Naive thymus-derived CD4-positive, alpha-beta T cell (primary cell): ENCODE data around the gene SCYGR1. TPM values are rescaled to one million over a fixed set of nuclear protein-coding genes. Genes with fewer than 3 reads are reported as not detected.
"Not testable (repeated sequence)": the region's sequence is repeated elsewhere in the genome, so short reads cannot be mapped to it uniquely, and the experiment has no call there.

Experiments used
- ATAC-seq: fragments of 150-1000 bp; cut with Tn5 transposase; 2 replicates; pipeline ENCODE4 v1.10.0; 2021; ENCODE audit warnings: mild to moderate bottlenecking, moderate library complexity
- CTCF ChIA-PET: fragments of 350-600 bp; sonication (Branson Sonifier 250); formaldehyde crosslinking; loops from one replicate; lab custom pipeline; 2021; ENCODE audit warnings: antibody characterized with exemption; lab: Charles Lee
- POLR2A ChIA-PET: fragments of 350-600 bp; sonication (Branson Sonifier 250); formaldehyde crosslinking; loops from one replicate; lab custom pipeline; 2021; ENCODE audit warnings: antibody characterized with exemption, inconsistent platforms; lab: Charles Lee
- DNase-seq, 9 donors: peaks; one replicate each; pipeline versions ENCODE4 v3.0.0 to v3.0.0-alpha.2; 2020 to 2022; ENCODE audit warnings: mixed read lengths in 1 of 9
- H3K27ac ChIP-seq: one replicate; pipeline ENCODE4 v1.7.0; 2013; ENCODE audit warnings: mild to moderate bottlenecking, low read depth, low read length, moderate library complexity
- H3K27me3 ChIP-seq, 2 donors: one replicate each; pipeline ENCODE4 v1.7.0; 2013; ENCODE audit warnings: low read length in 2 of 2, mild to moderate bottlenecking in 2 of 2, moderate library complexity in 2 of 2; ENCODE audit not compliant: control insufficient read depth in 2 of 2, insufficient read depth in 2 of 2
- H3K36me3 ChIP-seq, 3 experiments: 1 replicate in 2 of 3; 2 replicates in 1 of 3; pipeline ENCODE4 v1.7.0; 2013; ENCODE audit warnings: low read length in 3 of 3, mild to moderate bottlenecking in 3 of 3, moderate library complexity in 1 of 3; ENCODE audit not compliant: insufficient read depth in 3 of 3, control insufficient read depth in 2 of 3
- H3K4me1 ChIP-seq, 2 donors: one replicate each; pipeline ENCODE4 v1.7.0; 2013; ENCODE audit warnings: low read length in 2 of 2, mild to moderate bottlenecking in 2 of 2, moderate library complexity in 1 of 2; ENCODE audit not compliant: control insufficient read depth in 2 of 2, insufficient read depth in 2 of 2
- H3K4me3 ChIP-seq: 2 replicates; pipeline ENCODE4 v1.7.0; 2013; ENCODE audit warnings: mild to moderate bottlenecking, low read length
- H3K9me3 ChIP-seq, 3 experiments: 1 replicate in 2 of 3; 2 replicates in 1 of 3; pipeline ENCODE4 v1.7.0; 2013; ENCODE audit warnings: low read length in 3 of 3; ENCODE audit not compliant: control insufficient read depth in 2 of 3
- H3K27ac Mint-ChIP-seq, 9 donors: one replicate each; pipeline ENCODE4 v1.8.0; 2020 to 2022; ENCODE audit warnings: mixed read lengths in 9 of 9, mild to moderate bottlenecking in 8 of 9, moderate library complexity in 5 of 9, inconsistent platforms in 2 of 9
- H3K27me3 Mint-ChIP-seq, 5 donors: one replicate each; pipeline ENCODE4 v1.8.0; 2021 to 2022; ENCODE audit warnings: mixed read lengths in 5 of 5, mild to moderate bottlenecking in 1 of 5
- H3K36me3 Mint-ChIP-seq, 5 donors: one replicate each; pipeline ENCODE4 v1.8.0; 2020 to 2022; ENCODE audit warnings: mixed read lengths in 5 of 5, mild to moderate bottlenecking in 3 of 5, inconsistent platforms in 1 of 5
- H3K4me1 Mint-ChIP-seq, 7 donors: one replicate each; pipeline ENCODE4 v1.8.0; 2020 to 2022; ENCODE audit warnings: mixed read lengths in 7 of 7, mild to moderate bottlenecking in 3 of 7, inconsistent platforms in 1 of 7
- H3K4me3 Mint-ChIP-seq, 10 donors: one replicate each; pipeline ENCODE4 v1.8.0; 2020 to 2022; ENCODE audit warnings: mild to moderate bottlenecking in 10 of 10, mixed read lengths in 10 of 10, moderate library complexity in 6 of 10, inconsistent platforms in 2 of 10
- H3K9me3 Mint-ChIP-seq, 11 donors: one replicate each; pipeline ENCODE4 v1.8.0; 2020 to 2022; ENCODE audit warnings: mixed read lengths in 11 of 11, mild to moderate bottlenecking in 4 of 11, inconsistent platforms in 1 of 11, moderate library complexity in 1 of 11
- intact Hi-C, 2 donors: fragments of 100-400 bp; cut with micrococcal nuclease; formaldehyde crosslinking; loops; one replicate each; pipeline ENCODE4 v1.15.1; 2023
- polyA plus RNA-seq, 2 donors: library from polyadenylated mRNA; unstranded; fragments of 300-500 nt; fragmentation: Illumina TruSeq; gene quantifications; one replicate each; pipeline ENCODE4 v1.2.3, GENCODE V29; 2021
- total RNA-seq, 6 experiments: library from RNA in 5 of 6; stranded (reverse) in 5 of 6; gene quantifications; 1 replicate in 5 of 6; 2 replicates in 1 of 6; pipeline ENCODE4 v1.2.3 and lab custom pipeline; 2021 to 2026

The SCYGR1 gene
- total and polyA plus RNA-seq, 7 experiments from 2014 or later = not detected

GRCh38 chr2:227386630-227387029, 1.1 kb downstream of the SCYGR1 start:
- H3K27ac Mint-ChIP-seq = no peak overlapping the region
- H3K27me3 ChIP-seq = no peaks in the 10 kb centered on the region
- no peak for DNase-seq
- CTCF ChIA-PET = no interaction called here
- H3K4me3 Mint-ChIP-seq = no peak overlapping the region
- no peaks in the 10 kb centered on the region for H3K36me3 ChIP-seq
- peaks cover 0 to 3% (median 0%) of the 10 kb centered on the region in 11 donors for H3K9me3 Mint-ChIP-seq
- peaks cover 0 to 10% (median 0%) of the 10 kb centered on the region in 7 donors for H3K4me1 Mint-ChIP-seq
- no peak overlapping the region for H3K27ac ChIP-seq
- POLR2A ChIA-PET = no interaction called here
- peaks cover 0 to 3% (median 0%) of the 10 kb centered on the region in 5 donors for H3K27me3 Mint-ChIP-seq
- H3K4me1 ChIP-seq = no peaks in the 10 kb centered on the region
- H3K4me3 ChIP-seq = no peak overlapping the region
- H3K9me3 ChIP-seq = no peaks in the 10 kb centered on the region
- intact Hi-C loops = no loop called here
- no peak for ATAC-seq
- no peaks in the 10 kb centered on the region for H3K36me3 Mint-ChIP-seq

DNA sequence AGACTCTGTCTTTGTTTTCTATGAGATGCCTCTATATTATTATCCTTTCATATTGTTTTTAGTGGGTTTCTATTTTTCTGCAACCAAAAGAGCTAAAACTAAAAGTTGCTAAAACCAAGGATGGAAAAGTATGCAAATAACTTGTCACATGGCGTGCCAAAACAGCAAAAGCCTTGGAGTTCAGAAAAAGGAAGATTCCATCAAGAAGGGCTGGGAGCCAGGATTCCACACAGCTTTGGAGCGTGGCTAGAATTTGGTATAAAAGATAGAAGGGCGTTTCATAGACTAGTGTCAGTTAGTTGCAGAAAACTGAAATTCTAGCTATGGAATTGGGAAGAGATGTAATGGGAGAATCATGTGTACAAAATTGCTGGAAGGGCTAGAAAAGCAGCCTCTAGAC, 4.1 kb downstream of the SCYGR1 start:
- no peaks in the 10 kb centered on the region for H3K27me3 ChIP-seq
- no peaks in the 10 kb centered on the region for H3K4me1 ChIP-seq
- Mint-ChIP-seq H3K27ac (peak overlapping the region in 1 of 9 donors; percentile 32), H3K4me3 (no peak overlapping the region), H3K36me3 (no peaks in the 10 kb centered on the region), H3K9me3 (peaks cover 0 to 3% (median 0%) of the 10 kb centered on the region in 11 donors), H3K27me3 (peaks cover 0 to 7% (median 0%) of the 10 kb centered on the region in 5 donors), H3K4me1 (peaks cover 0 to 12% (median 0%) of the 10 kb centered on the region in 7 donors)
- no peaks in the 10 kb centered on the region for H3K36me3 ChIP-seq
- no peak overlapping the region for H3K27ac ChIP-seq
- DNase-seq (no peak), ATAC-seq (no peak)
- intact Hi-C loops = no loop called here
- H3K9me3 ChIP-seq = no peaks in the 10 kb centered on the region
- H3K4me3 ChIP-seq = no peak overlapping the region
- CTCF ChIA-PET = interaction anchor here (0.6 to 0.8 kb wide), 2 partner anchors 87 to 442 kb away, joined by 3 read pairs; no protein-coding TSS in a partner anchor
- POLR2A ChIA-PET = no interaction called here

GRCh38 chr2:227382241-227382835, 5.4 kb downstream of the SCYGR1 start:
- intact Hi-C loops, H3K4me3 Mint-ChIP-seq, H3K9me3 Mint-ChIP-seq, H3K4me3 ChIP-seq, POLR2A ChIA-PET, ATAC-seq, CTCF ChIA-PET, H3K27me3 ChIP-seq, DNase-seq, H3K4me1 ChIP-seq, H3K27ac Mint-ChIP-seq, H3K27ac ChIP-seq, H3K9me3 ChIP-seq, H3K36me3 Mint-ChIP-seq, H3K36me3 ChIP-seq: not testable (repeated sequence)
- peaks cover 0 to 12% (median 3%) of the 10 kb centered on the region in 7 donors for H3K4me1 Mint-ChIP-seq
- H3K27me3 Mint-ChIP-seq = peaks cover 0 to 15% (median 0%) of the 10 kb centered on the region in 5 donors

- CTCF ChIA-PET = interaction anchor here (0.7 kb wide), 1 partner anchor 42 kb away, joined by 3 read pairs; no protein-coding TSS in a partner anchor
- Mint-ChIP-seq H3K4me3 (no peak within 1 kb of the TSS), H3K36me3 (no peaks in the 10 kb centered on the region), H3K9me3 (peaks cover 0 to 3% (median 0%) of the 10 kb centered on the region in 11 donors), H3K27ac (no peak within 1 kb of the TSS), H3K27me3 (peaks cover 0 to 12% (median 4%) of the 10 kb centered on the region in 5 donors), H3K4me1 (peaks cover 0 to 12% (median 5%) of the 10 kb centered on the region in 7 donors)
- Histone ChIP-seq H3K4me3 (no peak within 1 kb of the TSS), H3K36me3 (no peaks in the 10 kb centered on the region), H3K4me1 (no peaks in the 10 kb centered on the region), H3K27me3 (no peaks in the 10 kb centered on the region), H3K9me3 (no peaks in the 10 kb centered on the region), H3K27ac (no peak within 1 kb of the TSS)
- POLR2A ChIA-PET = no interaction called here
- DNase-seq (no peak), ATAC-seq (no peak)
- intact Hi-C loops = no loop called here
These were observed 8.7 kb downstream of the SCYGR1 start, which contains the start of gene TM4SF20 for GRCh38 chr2:227379095-227379494. Gene TM4SF20 (minus strand): TSS chr2:227379306. CDS start chr2:227379268, 38 bp downstream.

GRCh38 chr2:227378371-227378782, 9.4 kb downstream of the SCYGR1 start:
- Mint-ChIP-seq H3K27me3 (peaks cover 0 to 12% (median 4%) of the 10 kb centered on the region in 5 donors), H3K9me3 (peaks cover 0 to 3% (median 0%) of the 10 kb centered on the region in 11 donors), H3K4me3 (no peak overlapping the region), H3K27ac (no peak overlapping the region), H3K4me1 (peaks cover 0 to 12% (median 5%) of the 10 kb centered on the region in 7 donors), H3K36me3 (no peaks in the 10 kb centered on the region)
- no peak overlapping the region for H3K4me3 ChIP-seq
- H3K36me3 ChIP-seq = no peaks in the 10 kb centered on the region
- no peak overlapping the region for H3K27ac ChIP-seq
- ChIA-PET CTCF (no interaction called here), POLR2A (no interaction called here)
- ATAC-seq = no peak
- H3K9me3 ChIP-seq = no peaks in the 10 kb centered on the region
- no peaks in the 10 kb centered on the region for H3K27me3 ChIP-seq
- no peak for DNase-seq
- intact Hi-C loops = no loop called here
- H3K4me1 ChIP-seq = no peaks in the 10 kb centered on the region

- no peak overlapping the region for H3K27ac ChIP-seq
- CTCF ChIA-PET = no interaction called here
- H3K9me3 Mint-ChIP-seq = peaks cover 0 to 3% (median 0%) of the 10 kb centered on the region in 11 donors
- intact Hi-C loops = no loop called here
- peaks cover 0 to 4% (median 0%) of the 10 kb centered on the region in 5 donors for H3K36me3 Mint-ChIP-seq
- ATAC-seq (no peak), DNase-seq (no peak)
- H3K27ac Mint-ChIP-seq = no peak overlapping the region
- no peaks in the 10 kb centered on the region for H3K27me3 ChIP-seq
- H3K36me3 ChIP-seq = no peaks in the 10 kb centered on the region
- H3K9me3 ChIP-seq = no peaks in the 10 kb centered on the region
- H3K4me3 ChIP-seq = no peak overlapping the region
- peaks cover 0 to 17% (median 8%) of the 10 kb centered on the region in 5 donors for H3K27me3 Mint-ChIP-seq
- no peak overlapping the region for H3K4me3 Mint-ChIP-seq
- H3K4me1 Mint-ChIP-seq = peaks cover 0 to 12% (median 5%) of the 10 kb centered on the region in 7 donors
- POLR2A ChIA-PET = no interaction called here
- H3K4me1 ChIP-seq = no peaks in the 10 kb centered on the region
These were observed 10.0 kb downstream of the SCYGR1 start for GRCh38 chr2:227377467-227378351.
